ENCODE results near the gene SOX6.

DNA sequence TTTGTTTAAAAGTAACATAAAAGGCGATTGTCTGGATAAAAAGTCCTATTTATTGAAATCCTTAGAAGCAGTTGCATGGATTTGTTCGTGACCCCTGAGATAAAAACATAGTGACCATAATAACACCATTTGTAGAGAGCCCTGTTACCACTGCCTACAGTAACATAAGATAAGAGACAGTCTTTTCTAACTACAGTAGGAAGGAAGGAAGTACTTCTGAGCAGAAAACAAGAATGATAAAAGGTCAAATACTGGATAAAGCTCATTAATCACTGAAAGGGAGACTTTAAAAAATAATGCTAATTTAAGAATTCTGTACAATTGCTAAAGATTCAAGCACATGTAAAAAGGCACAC lies 47.1 kb upstream of the SOX6 start:
- TF ChIP-seq POLR2A (IDR thresholded peaks at IDR 0.05) (no peak), POLR2AphosphoS5 (IDR thresholded peaks at IDR 0.05) (no peak)
- TF ChIP-seq, protein P1, sequence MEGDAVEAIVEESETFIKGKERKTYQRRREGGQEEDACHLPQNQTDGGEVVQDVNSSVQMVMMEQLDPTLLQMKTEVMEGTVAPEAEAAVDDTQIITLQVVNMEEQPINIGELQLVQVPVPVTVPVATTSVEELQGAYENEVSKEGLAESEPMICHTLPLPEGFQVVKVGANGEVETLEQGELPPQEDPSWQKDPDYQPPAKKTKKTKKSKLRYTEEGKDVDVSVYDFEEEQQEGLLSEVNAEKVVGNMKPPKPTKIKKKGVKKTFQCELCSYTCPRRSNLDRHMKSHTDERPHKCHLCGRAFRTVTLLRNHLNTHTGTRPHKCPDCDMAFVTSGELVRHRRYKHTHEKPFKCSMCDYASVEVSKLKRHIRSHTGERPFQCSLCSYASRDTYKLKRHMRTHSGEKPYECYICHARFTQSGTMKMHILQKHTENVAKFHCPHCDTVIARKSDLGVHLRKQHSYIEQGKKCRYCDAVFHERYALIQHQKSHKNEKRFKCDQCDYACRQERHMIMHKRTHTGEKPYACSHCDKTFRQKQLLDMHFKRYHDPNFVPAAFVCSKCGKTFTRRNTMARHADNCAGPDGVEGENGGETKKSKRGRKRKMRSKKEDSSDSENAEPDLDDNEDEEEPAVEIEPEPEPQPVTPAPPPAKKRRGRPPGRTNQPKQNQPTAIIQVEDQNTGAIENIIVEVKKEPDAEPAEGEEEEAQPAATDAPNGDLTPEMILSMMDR (IDR thresholded peaks at IDR 0.05): no peak

Data from prostate gland (tissue), 2 donors.